ENCODE results near the gene MAFG.

- TF ChIP-seq CTCF (IDR thresholded peaks at IDR 0.05) = no peak
- TF ChIP-seq POLR2A (IDR thresholded peaks at IDR 0.05) = no peak
Observed at GRCh38 chr17:81935709-81936084, 8.2 kb upstream of the MAFG start.

Data from body of pancreas (tissue), 4 donors.